WI38 (cell line): ENCODE data around the gene SHROOM3.

Source experiments
- H3K4me3 ChIP-seq: 2 replicates; pipeline ENCODE4 v1.5.1; 2011; ENCODE audit warnings: low read depth, mild to moderate bottlenecking, control low read depth, low read length
- CTCF ChIP-seq: IDR thresholded peaks from 2 replicates; pipeline ENCODE4 v1.5.1; 2012; ENCODE audit warnings: low read depth, mild to moderate bottlenecking, control low read depth, low read length

Gene SHROOM3

DNA sequence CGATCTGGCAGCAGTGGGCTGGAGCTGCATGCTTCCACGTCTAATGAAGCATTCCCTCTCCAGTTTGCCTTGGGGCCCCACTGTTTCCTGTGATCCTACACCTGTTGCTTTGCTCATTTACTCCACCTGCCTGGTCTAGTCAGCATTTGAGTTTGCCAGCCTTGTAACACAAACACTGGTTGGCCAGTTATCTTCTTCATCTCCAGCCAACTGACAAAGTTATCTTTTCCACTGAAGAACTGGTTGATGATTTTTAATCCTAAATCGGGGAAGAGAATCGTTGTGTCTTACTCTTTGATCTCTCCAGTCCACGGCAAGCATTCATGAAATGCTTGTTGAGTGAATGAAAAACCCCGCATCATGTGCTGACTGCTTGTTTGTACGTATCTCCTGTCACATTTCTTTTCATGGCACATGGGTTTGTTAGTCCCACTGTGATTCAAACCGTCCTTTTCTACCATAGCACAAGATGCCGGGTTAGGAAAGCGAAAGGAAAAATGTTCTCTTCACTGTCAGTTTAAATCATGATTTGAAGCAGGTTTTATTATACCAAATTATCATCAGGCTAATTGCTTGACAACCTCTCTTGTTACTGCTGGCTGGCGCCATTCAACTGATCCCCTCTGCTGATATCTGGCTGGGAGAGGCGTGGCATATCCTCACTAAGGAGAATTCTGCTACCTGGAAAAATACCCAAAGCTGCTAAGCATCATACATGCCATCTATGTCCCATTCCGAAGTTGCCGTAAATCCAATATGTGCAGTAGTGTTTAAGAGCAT, 144.8 kb downstream of the SHROOM3 start:
- no peak overlapping the region for H3K4me3 ChIP-seq
- TF ChIP-seq CTCF: no peak

DNA sequence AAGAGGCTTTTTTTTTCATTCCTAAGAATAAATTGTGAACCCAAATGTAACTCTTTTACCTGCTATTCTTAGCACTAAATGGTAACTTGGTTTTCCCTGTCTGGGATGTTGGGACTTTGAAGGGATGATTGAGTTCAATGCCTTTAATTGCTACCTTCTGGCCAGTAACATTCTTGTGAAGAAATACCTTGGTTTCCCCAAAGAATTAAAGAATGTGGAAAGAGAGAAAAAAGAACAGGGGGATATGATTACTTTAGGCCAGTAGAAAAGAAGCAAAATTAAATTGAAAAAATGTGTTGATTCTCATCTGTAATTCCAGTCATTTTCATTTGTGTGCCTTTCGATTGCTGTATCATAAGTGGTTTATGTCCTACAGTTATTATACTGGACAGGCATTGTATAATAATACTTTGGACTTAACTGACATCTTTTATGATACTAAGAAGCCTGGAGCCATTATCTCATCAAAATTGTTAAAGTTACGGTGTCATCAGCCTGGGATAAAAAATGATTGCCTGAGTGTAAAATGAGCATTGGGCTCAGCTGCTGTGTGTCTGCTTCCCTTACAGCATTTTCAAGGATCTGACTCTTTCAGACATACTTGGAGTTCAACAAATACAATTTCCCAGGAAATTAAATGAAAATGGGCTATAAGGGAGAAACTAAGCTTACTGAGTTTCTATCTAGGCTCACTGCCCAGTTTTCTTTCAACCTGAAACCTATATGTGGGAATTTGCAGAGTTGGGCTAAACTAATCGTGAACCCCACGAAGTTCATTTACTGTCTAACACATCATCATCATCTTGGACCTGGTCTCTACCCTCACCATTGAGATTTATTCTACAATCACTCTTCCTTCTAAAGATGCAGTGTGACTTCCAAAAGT, 146.3 kb downstream of the SHROOM3 start:
- no peak for TF ChIP-seq CTCF

GRCh38 chr4:76582074-76582816, 147.2 kb downstream of the SHROOM3 start:
- H3K4me3 ChIP-seq: no peak overlapping the region
- no peak for TF ChIP-seq CTCF

More for the DNA sequence above, 146.3 kb downstream of the SHROOM3 start:
- H3K4me3 ChIP-seq: no peak overlapping the region

- TF ChIP-seq CTCF: no peak
- no peak overlapping the region for H3K4me3 ChIP-seq
These were observed 147.7 kb downstream of the SHROOM3 start for GRCh38 chr4:76582817-76583087.

DNA sequence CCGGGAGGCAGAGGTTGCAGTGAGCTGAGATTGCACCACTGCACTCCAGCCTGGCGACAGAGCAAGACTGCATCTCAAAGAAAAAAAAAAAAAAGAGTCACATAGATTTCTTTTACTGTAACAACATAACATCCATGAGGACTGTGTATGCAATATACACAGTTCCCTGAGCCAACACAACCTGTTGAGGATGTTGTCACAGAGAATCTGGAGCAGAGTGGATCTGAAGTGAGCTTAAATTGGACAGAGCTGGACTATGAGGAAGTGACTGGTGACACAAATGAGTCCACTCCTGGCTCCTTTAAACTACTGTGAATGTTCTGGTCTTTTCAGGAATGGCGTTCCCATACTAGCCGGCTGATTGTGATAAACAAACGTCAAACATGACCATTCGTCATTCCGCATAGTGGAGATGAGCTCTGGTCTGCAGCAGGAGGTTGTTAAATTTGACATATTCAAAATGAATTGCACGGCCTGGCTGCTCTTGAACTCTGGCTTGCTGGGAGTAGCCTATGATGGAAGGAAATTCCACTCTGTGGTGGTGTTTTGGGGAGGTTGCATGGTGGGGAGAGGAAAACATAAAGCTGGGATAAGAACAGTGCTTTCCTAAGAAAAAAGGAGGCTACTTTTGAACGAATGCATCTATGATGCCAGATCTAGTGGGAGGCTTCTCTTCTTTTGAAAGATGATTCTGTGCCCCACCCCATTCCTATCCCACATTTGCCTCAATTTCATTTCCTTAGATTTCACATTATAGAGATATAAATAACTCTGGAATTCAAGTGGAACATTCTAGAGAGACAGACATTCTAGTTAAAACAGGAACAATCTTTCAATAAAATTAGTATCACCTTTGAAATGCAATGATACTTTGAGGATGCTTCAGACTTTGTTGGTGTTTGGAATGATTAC, 149.5 kb downstream of the SHROOM3 start:
- H3K4me3 ChIP-seq: no peak overlapping the region
- TF ChIP-seq CTCF: no peak

DNA sequence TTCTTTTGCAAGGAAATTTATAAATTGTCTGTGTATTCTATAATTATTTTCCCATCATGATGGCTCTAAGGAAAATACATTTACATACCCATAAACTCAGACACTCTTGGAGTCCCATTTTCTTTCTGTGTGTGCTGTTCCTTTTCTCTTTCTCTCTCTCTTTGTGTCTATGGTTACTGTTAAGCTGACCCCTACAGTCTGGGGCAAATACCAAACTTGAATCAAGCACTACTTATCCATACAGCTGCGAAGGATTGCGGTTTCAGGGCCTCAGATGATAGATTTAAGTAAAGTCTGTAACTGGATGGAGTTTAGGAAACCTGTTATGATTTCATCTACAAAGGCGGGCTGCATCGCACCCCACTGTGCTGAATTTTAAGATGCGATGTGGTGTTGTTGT, 150.2 kb downstream of the SHROOM3 start:
- no peak overlapping the region for H3K4me3 ChIP-seq
- TF ChIP-seq CTCF: no peak
